CD14-positive monocyte (primary cell): ENCODE measurements around the gene EPAS1. TPM values are rescaled to one million over a fixed set of nuclear protein-coding genes. Genes with fewer than 3 reads are reported as not detected.

Experiments
- DNase-seq, 3 donors: peaks; one replicate each; pipeline ENCODE4 v3.0.0-alpha.2; 2011 to 2022
- H2AFZ ChIP-seq: 2 replicates; pipeline ENCODE4 v1.6.0; 2012; ENCODE audit warnings: mild to moderate bottlenecking, low read depth, low read length, inconsistent platforms; ENCODE audit not compliant: insufficient read depth, poor library complexity, severe bottlenecking
- H3K27ac ChIP-seq, 2 donors: 1 replicate in 1 of 2; 2 replicates in 1 of 2; pipeline ENCODE4 v1.5.1; 2012 to 2013; ENCODE audit warnings: low read length in 2 of 2, control low read depth in 1 of 2, inconsistent platforms in 1 of 2, low read depth in 1 of 2, mild to moderate bottlenecking in 1 of 2
- H3K27me3 ChIP-seq, 2 donors: one replicate each; pipeline versions ENCODE4 v1.6.0 to v1.6.1; 2011 to 2013; ENCODE audit warnings: low read length in 2 of 2; ENCODE audit not compliant: control insufficient read depth in 2 of 2, insufficient read depth in 2 of 2
- H3K36me3 ChIP-seq, 2 donors: replicated peaks in 1 of 2; 1 replicate in 1 of 2; 2 replicates in 1 of 2; pipeline versions ENCODE4 v1.5.1 to v1.6.1; 2012 to 2013; ENCODE audit warnings: low read length in 2 of 2, control low read depth in 1 of 2, inconsistent platforms in 1 of 2, mild to moderate bottlenecking in 1 of 2; ENCODE audit not compliant: insufficient read depth in 2 of 2, control insufficient read depth in 1 of 2
- H3K4me1 ChIP-seq, 2 donors: 1 replicate in 1 of 2; 2 replicates in 1 of 2; pipeline versions ENCODE4 v1.5.1 to v1.6.1; 2012 to 2013; ENCODE audit warnings: low read length in 2 of 2, control low read depth in 1 of 2, inconsistent platforms in 1 of 2, mild to moderate bottlenecking in 1 of 2, moderate library complexity in 1 of 2; ENCODE audit not compliant: insufficient read depth in 2 of 2, control insufficient read depth in 1 of 2
- H3K4me2 ChIP-seq: replicated peaks from 2 replicates; pipeline ENCODE3; 2012; ENCODE audit warnings: low read length, moderate library complexity, mild to moderate bottlenecking; ENCODE audit not compliant: poor library complexity, severe bottlenecking; ENCODE audit errors: extremely low read depth
- H3K4me3 ChIP-seq, 3 experiments: fragments of 200-600 bp in 1 of 3; sonication (generic) in 1 of 3; replicated peaks in 1 of 3; 1 replicate in 2 of 3; 2 replicates in 1 of 3; pipeline ENCODE4 v1.5.1; 2011 to 2013; ENCODE audit warnings: low read length in 3 of 3, mild to moderate bottlenecking in 3 of 3, control low read depth in 2 of 3, low read depth in 2 of 3, inconsistent platforms in 1 of 3, moderate library complexity in 1 of 3
- H3K79me2 ChIP-seq: 2 replicates; pipeline ENCODE4 v1.6.0; 2012; ENCODE audit warnings: mild to moderate bottlenecking, control low read depth, inconsistent platforms, low read length, moderate library complexity; ENCODE audit not compliant: insufficient read depth
- H3K9ac ChIP-seq: 2 replicates; pipeline ENCODE4 v1.6.0; 2017; ENCODE audit warnings: low read length, mild to moderate bottlenecking; ENCODE audit not compliant: insufficient read depth, poor library complexity, severe bottlenecking
- H3K9me3 ChIP-seq, 2 donors: replicated peaks in 1 of 2; 1 replicate in 1 of 2; 2 replicates in 1 of 2; pipeline versions ENCODE4 v1.5.1 to v1.6.1; 2012 to 2013; ENCODE audit warnings: low read length in 2 of 2, control low read depth in 1 of 2; ENCODE audit not compliant: control insufficient read depth in 1 of 2, insufficient read depth in 1 of 2
- H4K20me1 ChIP-seq: 2 replicates; pipeline ENCODE4 v1.6.0; 2012; ENCODE audit warnings: mild to moderate bottlenecking, low read length, control low read depth, moderate library complexity; ENCODE audit not compliant: insufficient read depth
- H3K27ac Mint-ChIP-seq, 7 donors: one replicate each; pipeline ENCODE4 v1.8.0; 2020; ENCODE audit warnings: mild to moderate bottlenecking in 7 of 7, mixed read lengths in 7 of 7, moderate library complexity in 6 of 7, inconsistent platforms in 2 of 7
- H3K27me3 Mint-ChIP-seq, 3 donors: one replicate each; pipeline ENCODE4 v1.8.0; 2021 to 2022; ENCODE audit warnings: low read depth in 3 of 3, mild to moderate bottlenecking in 3 of 3, mixed read lengths in 3 of 3, moderate library complexity in 3 of 3, inconsistent platforms in 1 of 3
- H3K36me3 Mint-ChIP-seq, 2 donors: one replicate each; pipeline ENCODE4 v1.8.0; 2020; ENCODE audit warnings: mixed read lengths in 2 of 2, inconsistent platforms in 1 of 2, mild to moderate bottlenecking in 1 of 2
- H3K4me1 Mint-ChIP-seq: one replicate; pipeline ENCODE4 v1.8.0; 2020; ENCODE audit warnings: mild to moderate bottlenecking, mixed read lengths
- H3K4me3 Mint-ChIP-seq, 2 donors: one replicate each; pipeline ENCODE4 v1.8.0; 2020; ENCODE audit warnings: mild to moderate bottlenecking in 2 of 2, mixed read lengths in 2 of 2, moderate library complexity in 1 of 2
- H3K9me3 Mint-ChIP-seq, 7 donors: one replicate each; pipeline ENCODE4 v1.8.0; 2020 to 2022; ENCODE audit warnings: mixed read lengths in 7 of 7, mild to moderate bottlenecking in 6 of 7, moderate library complexity in 6 of 7, inconsistent platforms in 2 of 7
- WGBS: methylation state at CpG from one replicate; pipeline ENCODE4 v1.1.5; 2013; ENCODE audit warnings: missing lambda C conversion rate; ENCODE audit not compliant: insufficient coverage; 5-methylcytosine and 5-hydroxymethylcytosine counted together
- intact Hi-C, 2 donors: fragments of 100-400 bp; cut with micrococcal nuclease; formaldehyde crosslinking; loops; one replicate each; pipeline versions ENCODE4 v1.15.0 to v1.15.1; 2023
- polyA plus RNA-seq, 3 donors: library from polyadenylated mRNA; depleted of rRNA in 1 of 3; unstranded in 2 of 3; stranded (reverse) in 1 of 3; fragments of 300-500 nt in 2 of 3; fragments of >200 nt in 1 of 3; fragmentation: Illumina TruSeq in 2 of 3; gene quantifications; 1 replicate in 2 of 3; 2 replicates in 1 of 3; pipeline ENCODE4 v1.2.3, GENCODE V29; 2012 to 2021
- TF ChIP-seq, protein P1 (sequence below): fragments of 200-600 bp; IDR thresholded peaks from one replicate; pipeline ENCODE4 v1.8.0; 2022; ENCODE audit warnings: antibody characterized with exemption, mild to moderate bottlenecking

EPAS1 gene
- polyA plus RNA-seq, 3 donors, result 0.11 to 1.0 (median 0.88) TPM

DNA sequence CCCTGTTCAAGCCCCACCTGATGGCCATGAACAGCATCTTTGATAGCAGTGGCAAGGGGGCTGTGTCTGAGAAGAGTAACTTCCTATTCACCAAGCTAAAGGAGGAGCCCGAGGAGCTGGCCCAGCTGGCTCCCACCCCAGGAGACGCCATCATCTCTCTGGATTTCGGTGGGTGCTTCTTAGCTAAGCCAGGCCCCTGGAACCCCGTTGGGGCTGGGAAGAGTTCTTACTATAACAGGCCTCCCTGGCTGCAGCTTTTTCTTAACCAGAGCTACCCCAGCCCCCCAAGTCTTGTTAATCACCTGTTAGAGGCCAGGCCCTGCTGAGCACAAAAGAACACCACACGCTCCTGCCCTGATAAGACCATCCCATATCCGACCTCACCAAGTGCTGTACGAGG lies 79.4 kb downstream of the EPAS1 start:
- Mint-ChIP-seq H3K9me3 (peaks cover 0 to 2% (median 0%) of the 10 kb centered on the region in 7 donors), H3K4me3 (no peak overlapping the region), H3K27me3 (peaks cover 0 to 7% (median 1%) of the 10 kb centered on the region in 3 donors), H3K4me1 (no peaks in the 10 kb centered on the region), H3K36me3 (peaks cover 0 to 3% of the 10 kb centered on the region in 2 donors), H3K27ac (no peak overlapping the region)
- WGBS, result 100% methylated on average over 3 of the region's 7 CpGs
- H3K4me3 ChIP-seq, result no peak overlapping the region
- H3K36me3 ChIP-seq, result no peaks in the 10 kb centered on the region
- H3K4me1 ChIP-seq, result no peaks in the 10 kb centered on the region
- DNase-seq, result no peak
- intact Hi-C loops, result no loop called here
- no peak overlapping the region for H3K9ac ChIP-seq
- H2AFZ ChIP-seq, result no peak overlapping the region
- H3K4me2 ChIP-seq, result no peak overlapping the region
- no peaks in the 10 kb centered on the region for H3K79me2 ChIP-seq
- no peak overlapping the region for H3K27ac ChIP-seq
- H4K20me1 ChIP-seq, result no peaks in the 10 kb centered on the region
- H3K27me3 ChIP-seq, result no peaks in the 10 kb centered on the region
- no peaks in the 10 kb centered on the region for H3K9me3 ChIP-seq
- TF ChIP-seq, protein P1, sequence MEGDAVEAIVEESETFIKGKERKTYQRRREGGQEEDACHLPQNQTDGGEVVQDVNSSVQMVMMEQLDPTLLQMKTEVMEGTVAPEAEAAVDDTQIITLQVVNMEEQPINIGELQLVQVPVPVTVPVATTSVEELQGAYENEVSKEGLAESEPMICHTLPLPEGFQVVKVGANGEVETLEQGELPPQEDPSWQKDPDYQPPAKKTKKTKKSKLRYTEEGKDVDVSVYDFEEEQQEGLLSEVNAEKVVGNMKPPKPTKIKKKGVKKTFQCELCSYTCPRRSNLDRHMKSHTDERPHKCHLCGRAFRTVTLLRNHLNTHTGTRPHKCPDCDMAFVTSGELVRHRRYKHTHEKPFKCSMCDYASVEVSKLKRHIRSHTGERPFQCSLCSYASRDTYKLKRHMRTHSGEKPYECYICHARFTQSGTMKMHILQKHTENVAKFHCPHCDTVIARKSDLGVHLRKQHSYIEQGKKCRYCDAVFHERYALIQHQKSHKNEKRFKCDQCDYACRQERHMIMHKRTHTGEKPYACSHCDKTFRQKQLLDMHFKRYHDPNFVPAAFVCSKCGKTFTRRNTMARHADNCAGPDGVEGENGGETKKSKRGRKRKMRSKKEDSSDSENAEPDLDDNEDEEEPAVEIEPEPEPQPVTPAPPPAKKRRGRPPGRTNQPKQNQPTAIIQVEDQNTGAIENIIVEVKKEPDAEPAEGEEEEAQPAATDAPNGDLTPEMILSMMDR, result no peak

DNA sequence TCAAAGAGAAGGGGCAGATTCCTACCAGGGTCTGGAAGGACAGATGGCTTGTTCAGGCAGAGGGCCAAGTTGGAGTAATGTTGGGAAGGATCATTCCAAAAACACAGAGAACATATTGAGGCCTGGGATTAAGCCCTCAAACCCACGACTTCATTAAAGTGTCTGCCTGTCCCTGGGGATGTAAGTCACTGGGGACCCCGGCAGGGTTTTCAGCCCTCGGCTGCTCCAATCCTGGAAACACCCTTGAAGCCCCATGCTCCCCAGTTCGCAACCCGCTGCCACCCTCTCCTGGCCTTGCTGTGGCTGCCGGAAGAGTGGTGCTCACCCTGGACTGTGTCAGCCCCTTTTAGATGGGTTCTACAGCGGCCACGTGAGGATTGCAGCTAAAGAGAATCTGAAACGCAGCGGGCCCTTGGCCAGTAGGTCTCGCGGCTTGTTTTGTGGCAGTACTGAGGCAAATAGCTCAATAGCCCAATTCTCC lies 79.9 kb downstream of the EPAS1 start:
- Mint-ChIP-seq H3K4me3 (no peak overlapping the region), H3K27ac (no peak overlapping the region), H3K4me1 (no peaks in the 10 kb centered on the region), H3K36me3 (peaks cover 0 to 3% of the 10 kb centered on the region in 2 donors), H3K9me3 (peaks cover 0 to 2% (median 0%) of the 10 kb centered on the region in 7 donors), H3K27me3 (peaks cover 0 to 7% (median 1%) of the 10 kb centered on the region in 3 donors)
- Histone ChIP-seq H3K27ac (no peak overlapping the region), H3K9ac (no peak overlapping the region), H3K4me1 (no peaks in the 10 kb centered on the region), H3K4me2 (no peak overlapping the region), H3K9me3 (no peaks in the 10 kb centered on the region), H4K20me1 (no peaks in the 10 kb centered on the region), H3K36me3 (no peaks in the 10 kb centered on the region), H2AFZ (no peak overlapping the region), H3K27me3 (no peaks in the 10 kb centered on the region), H3K4me3 (no peak overlapping the region), H3K79me2 (no peaks in the 10 kb centered on the region)
- TF ChIP-seq, protein P1, result no peak
- no peak for DNase-seq
- 100% methylated on average over 12 of the region's 12 CpGs for WGBS
- intact Hi-C loops, result no loop called here
